NCI-H146 treated with DMSO at 0.1 percent for 48 hours (cell line): ENCODE results near the gene ENAH.
"Not testable (repeated sequence)": the region's sequence is repeated elsewhere in the genome, so short reads cannot be mapped to it uniquely, and the experiment has no call there.

Experiments
- DNase-seq: peaks from one replicate; lab custom pipeline; 2025; ENCODE audit not compliant: unreplicated experiment; lab: John Stamatoyannopoulos, UW

The ENAH gene

DNA sequence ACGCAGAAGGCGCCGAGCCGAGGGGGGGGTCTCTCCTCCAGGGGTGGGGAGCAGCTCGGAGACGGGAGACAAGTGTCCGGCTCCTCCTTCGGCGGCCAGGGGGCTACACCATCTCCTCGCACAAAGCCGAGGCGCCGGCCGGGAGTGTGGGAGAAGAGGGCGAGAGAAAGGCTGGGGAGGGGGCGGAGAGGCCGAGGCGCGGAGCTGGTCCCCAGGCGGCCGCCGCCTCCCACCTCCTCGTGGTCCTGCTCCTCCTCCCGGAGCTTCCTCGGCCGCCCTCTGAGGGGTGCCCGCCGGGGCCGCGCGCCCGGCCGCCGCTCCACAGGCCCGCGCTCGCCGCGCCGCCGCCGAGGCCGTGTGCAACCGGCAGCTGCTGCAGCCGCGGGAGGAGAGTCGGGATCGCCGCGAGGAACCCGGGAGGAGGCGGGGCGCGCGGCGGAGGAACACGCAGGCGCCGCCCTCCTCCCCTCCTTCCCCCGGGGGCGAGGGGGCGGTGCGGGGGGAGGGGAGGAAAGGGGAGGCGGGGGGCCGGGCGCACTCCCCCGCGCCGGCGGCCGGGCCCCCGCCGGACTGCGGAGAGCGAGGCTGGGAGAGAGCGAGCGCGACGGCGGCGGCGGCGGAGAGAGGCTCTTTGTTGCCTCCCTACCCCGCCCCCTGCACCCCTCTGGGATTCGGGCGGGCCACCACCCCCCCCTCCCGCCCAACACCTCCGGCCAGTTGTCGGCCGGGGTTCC, at the start of gene ENAH:
ENAH (minus strand) TSS at position 395 of the 734 bp plus-strand sequence. CDS start 433 bp downstream, outside the sequence.
- peak; percentile 83 for DNase-seq

DNA sequence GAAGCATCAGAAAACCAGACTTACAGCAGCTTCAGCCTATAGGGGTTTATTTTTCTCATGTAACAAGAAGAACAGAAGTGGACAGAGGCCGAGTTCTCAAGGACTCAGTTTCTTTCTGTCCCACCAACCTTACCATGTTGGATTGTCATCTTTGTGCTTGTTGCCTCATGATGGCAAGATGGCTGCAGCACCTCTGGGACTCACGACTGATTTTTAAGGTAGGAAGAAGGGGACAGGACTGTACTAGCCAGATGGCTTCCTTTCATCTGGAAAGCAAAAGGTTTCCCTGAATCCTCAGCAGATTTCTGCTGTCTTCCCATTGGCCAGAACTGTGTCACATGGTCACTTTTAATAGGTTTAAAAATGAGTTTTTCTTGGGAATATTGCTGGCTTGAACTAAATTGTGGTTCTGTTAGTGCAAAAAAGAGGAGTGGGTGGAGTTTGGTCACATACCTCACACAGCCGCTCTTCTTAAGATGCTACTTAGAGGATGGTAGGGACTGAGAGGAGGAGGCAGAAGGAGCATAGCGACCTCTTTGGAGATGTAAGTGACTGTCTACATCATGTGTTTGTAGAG, 48.1 kb upstream of the ENAH start:
- no peak for DNase-seq

DNA sequence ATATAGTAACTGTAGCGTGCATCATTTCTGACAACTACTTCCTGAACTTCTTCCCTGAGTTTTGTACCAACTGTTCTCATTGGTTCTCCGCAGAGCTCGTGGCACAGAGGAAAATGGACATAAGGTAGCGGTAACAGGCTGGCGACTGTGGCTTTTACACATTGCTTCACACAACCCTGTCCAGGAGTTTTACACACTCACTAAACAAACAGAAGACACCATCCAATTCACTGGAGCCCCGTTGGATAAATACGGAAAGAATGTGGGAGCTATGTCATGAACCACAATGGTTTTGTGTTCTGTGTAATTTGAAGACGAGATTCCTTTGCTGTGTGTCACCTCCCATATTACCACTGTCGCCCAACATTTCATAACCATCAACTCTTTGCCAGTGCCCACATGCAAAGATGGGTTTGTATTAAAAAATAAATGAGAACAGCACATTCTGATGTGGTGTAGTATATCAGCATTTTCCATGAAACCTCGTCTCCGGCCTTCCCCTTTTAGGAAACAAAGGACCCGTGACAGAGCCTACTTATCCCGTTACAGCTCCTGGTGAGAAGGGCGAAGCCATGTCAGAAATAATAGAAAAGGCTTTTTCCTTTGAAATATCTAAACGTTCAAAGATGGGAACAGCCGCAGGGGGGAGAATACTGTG, 47.4 kb upstream of the ENAH start:
- DNase-seq: no peak

DNA sequence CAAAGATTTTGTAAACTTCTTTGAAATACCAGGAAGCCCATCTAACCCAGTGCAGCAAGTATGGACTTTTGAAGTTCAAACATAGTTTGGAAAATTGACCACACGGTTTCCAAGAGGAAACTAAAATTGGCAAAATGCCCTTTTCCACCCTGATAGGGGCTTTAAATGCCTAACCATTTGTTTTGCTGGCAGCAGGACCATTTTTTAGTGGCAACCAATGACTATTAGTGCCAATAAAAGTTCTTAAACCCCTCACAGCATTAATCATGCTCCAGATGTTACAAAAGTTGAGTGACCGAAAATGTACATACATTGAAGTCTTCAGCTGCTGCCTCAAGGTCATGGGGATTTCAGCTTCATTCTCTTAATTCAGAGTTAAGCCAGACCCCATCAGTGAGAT, 46.4 kb upstream of the ENAH start:
- no peak for DNase-seq

DNA sequence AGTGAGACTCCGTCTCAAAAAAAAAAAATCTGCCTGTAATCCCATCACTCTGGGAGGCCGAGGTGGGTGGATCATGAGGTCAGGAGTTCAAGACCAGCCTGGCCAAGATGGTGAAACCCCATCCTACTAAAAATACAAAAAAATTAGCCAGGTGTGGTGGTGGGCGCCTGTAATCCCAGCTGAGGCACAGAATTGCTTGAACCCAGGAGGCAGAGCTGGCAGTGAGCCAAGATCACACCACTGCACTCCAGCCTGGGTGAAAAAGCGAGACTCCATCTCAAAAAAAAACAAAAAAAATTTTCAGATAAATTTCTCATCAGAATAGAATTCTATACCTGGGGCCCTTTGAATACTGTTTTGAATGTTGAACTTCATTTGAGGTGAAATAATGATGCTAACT, 45.3 kb upstream of the ENAH start:
- DNase-seq: not testable (repeated sequence)

DNA sequence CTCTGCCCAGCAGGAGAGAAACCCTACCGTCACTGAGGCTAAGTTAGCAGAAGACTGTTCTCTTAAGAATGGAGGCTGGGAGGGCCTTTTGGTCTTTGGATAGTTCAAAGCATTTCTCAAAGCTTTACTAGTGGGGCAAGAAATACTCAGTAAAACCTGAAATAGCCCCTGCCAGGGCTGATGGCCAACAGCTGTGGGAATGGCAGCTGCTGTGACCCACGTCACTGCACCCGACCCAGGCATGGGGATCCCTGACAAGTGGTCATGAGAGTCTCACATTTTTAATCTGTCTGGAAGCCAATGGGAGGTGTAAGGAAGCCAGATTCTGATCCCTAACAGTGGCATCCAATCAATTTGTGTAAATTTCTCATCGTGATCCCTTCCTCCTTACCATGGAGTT, 44.5 kb upstream of the ENAH start:
- DNase-seq: no peak

DNA sequence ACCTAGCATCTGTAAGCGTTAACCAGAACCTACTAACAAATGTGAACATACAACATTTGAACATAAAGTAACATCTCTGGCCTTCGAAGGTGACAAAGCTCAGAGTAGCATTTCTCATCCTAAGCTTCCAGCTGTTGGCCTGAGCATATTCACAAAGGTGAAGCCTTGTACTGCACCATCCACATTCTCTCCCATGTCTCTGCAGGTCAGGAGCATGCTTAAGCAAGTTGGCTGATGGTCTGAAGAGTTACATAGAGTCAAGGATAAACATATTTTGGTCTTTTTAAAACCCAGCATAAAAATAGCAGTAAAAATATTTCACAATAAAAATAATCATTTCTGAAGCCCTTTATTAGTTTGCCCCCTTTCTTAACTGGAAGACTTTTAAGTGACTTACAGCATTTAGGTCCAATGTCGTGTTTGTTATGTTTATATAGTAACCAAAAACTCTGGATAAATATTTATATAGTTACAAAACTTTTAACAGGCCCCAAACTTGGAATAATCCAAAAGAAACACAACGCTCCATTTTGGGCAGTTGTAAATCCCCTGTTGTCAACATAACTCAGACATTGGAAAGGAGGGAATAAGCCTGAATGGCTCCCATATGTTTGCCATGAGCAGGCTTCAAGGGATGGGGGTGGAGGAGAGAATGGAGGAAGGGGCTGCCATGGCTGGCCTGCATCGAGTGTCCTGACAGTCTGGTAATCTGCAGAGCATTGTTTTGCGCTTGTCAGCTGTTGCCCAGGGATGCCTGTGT, 42.8 kb upstream of the ENAH start:
- no peak for DNase-seq

DNA sequence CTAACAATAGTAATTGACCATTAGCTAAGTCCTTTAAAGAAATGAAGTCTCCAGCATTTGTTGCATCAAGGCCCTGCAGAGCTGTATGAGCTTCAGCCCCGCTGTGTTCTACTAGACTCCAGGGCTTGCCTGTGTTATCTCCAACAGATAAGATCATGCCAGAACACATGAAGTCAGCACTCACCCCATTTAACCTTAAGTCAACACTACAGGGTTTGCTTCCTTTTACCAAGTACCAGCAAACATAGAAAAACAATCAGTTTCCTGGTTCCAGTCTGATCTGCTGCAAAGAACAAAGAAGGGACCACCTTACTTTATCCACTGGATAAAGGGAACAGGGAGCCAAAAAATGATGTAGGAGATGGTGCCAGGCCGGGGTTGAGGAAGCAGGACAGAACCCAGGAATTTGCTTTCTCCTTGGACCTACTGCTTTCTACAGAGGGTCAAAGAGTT, 41.3 kb upstream of the ENAH start:
- DNase-seq: peak; percentile 54

DNA sequence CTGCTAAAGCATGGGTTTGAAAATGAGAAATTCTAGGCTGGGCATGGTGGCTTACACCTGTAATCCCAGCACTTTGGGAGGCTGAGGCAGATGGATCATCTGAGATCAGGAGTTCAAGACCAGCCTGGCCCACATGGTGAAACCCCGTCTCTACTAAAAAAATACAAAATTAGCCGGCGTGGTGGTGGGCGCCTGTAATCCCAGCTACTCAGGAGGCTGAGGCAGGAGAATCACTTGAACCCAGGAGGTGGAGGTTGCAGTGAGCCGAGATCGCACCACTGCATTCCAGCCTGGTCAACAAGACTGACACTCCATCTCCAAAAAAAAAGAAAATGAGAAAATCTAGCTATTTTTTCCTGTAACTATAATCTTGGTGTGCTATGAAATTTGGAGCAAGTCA, 40.8 kb upstream of the ENAH start:
- not testable (repeated sequence) for DNase-seq

DNA sequence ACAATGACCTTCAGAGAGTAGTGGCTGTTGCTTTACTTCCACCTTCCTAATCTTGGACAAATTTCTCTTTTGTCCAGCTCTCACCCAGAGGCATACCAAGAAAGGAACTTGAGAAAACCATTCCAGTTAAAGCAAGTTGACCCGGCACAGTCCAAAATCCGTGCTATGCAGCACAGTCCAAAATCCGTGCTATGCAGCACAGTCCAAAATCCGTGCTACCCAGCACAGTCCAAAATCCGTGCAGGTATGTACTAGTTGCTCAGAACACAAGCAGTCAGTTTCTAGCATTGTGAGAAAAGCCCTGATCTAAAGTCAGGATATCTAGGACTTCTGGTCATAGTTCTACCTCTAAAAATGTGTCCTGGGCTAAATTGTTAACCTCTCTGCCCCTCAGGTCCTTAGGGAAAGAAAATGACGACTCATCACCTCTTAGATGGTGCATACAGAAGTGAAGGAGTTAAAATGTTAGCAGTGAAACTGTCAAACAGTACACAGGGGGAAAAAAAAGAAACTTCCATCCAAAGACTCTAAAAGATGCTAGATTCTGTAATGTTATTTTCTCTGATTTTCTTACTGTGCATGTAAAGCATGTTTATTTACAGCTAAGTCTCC, 40.3 kb upstream of the ENAH start:
- DNase-seq: no peak

DNA sequence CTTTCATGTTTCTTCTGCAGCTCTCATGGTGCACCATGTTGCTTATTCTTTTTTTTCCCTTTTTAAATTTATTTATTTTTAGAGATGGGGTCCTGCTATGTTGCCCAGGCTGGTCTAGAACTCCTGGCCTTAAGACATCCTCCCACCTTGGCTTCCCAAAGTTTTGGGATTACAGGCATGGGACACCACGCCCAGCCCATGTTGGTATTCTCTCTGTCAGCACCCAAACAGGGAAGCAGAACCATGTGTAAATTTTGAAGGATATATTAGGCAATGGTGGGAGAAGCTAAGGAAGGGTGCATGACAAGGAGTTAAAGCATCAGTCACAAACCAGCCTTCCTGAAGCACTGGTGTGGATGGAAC, 39.6 kb upstream of the ENAH start:
- no peak for DNase-seq

DNA sequence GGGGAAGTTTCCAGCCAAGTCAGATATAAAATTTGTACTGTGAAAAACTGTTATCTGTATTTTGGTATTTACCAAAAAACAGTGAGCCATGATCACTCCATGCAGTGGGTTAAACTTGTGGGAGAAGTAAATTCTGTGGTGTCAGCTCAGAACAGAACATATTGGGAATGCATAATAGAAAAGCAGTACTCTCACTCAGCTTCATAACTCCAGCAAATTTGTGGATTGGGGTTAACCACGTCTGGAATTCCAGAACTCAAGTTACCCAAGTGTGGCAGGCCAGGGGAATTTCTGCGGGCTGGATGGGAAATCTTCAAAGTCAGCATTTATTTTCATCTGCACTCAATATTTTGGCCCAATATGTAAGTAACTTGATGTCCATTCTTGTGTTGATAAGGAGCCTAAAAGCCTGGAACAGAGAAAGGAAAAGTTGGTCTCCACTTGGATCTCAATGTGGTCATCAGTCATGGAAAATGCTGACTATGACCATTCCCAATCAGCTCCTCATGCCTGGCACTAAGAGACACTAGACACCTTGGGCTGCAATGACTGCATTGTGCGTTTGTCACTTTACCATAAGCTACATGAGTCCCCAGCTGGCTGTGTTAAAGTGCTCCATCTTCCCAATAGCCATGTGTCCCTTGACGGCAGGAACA, 39.1 kb upstream of the ENAH start:
- DNase-seq: no peak

DNA sequence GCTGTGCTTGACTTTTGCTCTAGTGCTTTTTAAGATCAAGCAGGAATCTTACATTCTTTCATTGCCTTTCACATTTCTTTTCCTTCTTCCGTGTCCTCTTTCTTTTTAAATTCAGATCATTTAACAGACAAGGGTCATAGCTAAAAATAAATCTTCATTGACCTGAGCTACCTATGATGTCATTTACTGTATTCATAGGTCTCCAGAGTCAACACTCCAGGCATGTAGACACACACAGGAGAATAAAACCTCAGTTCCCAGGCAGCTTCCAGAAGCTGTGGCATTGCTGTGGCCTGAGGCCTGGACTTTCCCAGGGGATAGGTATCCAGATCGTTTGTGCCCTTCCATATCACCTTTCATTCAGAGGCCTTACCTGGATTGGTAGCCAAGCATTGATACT, 38.5 kb upstream of the ENAH start:
- DNase-seq: peak; percentile 39

DNA sequence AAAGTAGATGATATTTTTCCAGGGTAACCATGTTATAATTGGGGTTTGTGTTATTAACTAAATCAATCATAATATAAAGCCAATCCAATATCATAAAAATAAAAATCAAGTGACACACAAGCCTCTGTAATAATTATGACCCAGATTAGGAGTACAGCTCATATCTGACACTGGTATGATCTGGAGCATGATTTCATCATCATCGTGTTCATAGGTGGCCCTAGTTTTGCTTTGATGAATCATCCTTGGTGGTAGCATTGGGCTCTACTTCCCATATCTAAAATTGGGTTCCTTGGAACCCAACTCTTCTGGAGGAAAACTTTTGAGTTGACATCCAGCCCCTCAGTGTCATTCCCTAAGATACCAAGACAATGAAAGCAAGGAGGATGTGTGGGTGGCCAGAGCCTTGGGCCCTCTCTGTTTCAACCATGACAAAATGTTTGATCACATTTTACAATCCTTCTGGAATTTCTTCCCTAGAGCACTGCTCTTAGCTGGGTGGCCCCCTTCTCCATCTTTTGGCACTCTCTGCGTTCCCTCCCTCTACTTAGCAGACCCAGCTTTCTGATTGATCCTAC, 37.0 kb upstream of the ENAH start:
- no peak for DNase-seq

DNA sequence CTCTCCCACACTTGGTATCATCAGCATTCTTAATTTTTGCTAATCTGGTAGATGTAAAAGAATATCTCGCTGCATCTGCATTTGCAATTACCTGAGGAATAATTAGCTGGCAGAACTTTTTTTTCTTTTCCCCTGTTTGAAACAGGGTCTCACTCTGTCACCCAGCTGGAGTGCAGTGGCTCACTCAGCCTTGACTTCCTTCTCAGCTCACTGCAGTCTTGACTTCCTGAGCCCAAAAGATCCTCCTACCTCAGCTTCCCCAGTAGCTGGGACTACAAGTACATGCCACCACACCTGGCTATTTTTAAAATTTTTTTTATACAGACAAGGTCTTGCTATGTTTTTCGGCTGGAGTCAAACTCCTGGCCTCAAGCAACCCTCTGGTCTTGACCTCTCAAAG, 35.4 kb upstream of the ENAH start:
- DNase-seq: no peak

DNA sequence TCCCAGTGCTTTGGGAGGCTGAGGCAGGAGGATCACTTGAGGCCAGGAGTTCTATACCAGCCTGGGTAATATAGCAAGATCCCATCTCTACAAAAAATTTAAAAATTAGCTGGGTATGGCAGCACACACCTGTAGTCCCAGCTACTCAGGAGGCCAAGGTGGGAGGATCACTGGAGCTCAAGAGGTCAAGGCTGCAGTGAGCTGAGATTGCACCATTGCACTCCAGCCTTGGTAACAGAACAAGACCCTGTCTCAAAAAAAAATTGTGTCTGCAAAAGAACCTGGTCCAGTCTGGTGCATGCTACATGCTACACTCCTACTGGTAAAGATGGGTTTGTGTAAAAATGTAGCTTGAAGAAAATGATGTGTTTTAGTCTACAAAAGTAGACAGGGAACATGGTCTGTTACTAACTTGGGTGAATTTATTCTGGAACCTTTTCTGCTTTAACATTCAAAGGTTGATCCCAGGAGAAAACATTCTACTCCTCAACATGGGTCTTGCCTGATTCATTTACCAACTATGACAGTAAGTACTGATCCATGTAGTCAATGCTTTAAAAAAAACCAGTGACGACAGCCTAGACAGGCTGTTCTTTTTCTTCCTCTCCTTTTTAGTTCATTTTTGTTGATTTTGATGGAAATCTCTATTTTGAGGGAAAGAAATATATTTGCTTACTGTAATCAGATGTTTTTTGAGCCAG, 32.7 kb upstream of the ENAH start:
- no peak for DNase-seq

DNA sequence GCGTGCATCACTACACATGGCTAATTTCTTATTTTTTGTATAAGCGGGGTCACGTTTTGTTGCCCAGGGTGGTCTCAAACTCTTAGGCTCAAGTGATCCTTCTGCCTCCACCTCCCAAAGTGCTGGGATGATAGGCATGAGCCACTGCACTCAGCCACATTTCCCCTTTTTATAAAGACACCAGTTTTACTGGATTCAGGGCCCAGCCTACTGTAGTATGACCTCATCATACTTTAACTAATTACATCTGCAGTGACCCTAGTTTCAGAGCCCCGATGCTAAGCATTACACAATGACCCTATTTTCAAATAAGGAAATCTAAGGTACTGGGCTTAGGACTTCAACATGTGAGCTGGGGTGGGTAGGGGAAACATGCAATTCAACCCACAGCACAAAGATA, 31.8 kb upstream of the ENAH start:
- no peak for DNase-seq

DNA sequence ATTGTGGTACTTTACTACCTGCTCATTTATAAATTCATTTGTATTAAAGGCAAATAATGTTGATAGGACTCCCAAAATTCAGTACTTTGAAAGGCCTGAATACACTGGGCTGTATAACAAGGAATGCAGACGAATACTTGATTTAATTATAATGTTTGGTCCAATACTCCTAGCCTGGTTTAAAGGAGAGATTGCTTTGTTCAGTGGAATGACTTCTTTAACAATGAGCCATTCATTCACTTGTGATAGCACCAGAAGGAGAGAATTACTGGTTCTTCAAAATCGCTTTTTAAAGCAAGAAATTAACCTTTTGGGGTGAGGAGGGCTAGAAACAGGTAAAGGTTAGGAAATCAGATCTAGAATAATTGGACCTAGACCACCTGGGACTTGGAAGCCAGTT, 28.3 kb upstream of the ENAH start:
- no peak for DNase-seq

DNA sequence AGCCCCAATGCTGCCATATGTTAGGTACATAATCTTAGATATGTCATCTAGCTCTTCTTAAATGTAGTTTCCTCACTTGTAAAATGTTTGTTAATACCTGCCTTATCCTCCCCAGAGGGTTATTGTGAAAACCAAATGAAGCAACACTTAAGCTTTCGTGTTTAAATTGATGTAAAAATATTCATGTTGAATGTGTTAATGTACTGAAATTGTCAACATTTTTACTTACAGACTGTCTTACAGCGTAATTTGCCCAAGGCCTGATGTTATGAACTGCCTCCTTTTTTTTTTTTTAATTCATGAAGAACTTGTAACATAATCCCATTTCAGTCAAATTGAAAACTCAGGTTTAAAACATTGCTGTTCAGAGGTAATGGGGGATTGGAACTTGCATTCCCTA, 25.6 kb upstream of the ENAH start:
- no peak for DNase-seq
